ENCODE data around the gene F7. TPM values are rescaled to one million over a fixed set of nuclear protein-coding genes. Genes with fewer than 3 reads are reported as not detected.

The F7 gene
- polyA plus RNA-seq, 1 experiment, result 0.06 TPM

GRCh38 chr13:113167575-113167974, 62.0 kb downstream of the F7 start:
- Histone ChIP-seq H3K27ac (ENCODE audit: low read depth, low read length) (no peak overlapping the region), H3K4me3 (ENCODE audit: low read depth, low read length) (no peak overlapping the region), H3K27me3 (ENCODE audit: control insufficient read depth, insufficient read depth, low read length) (peaks cover 4% of the 10 kb centered on the region), H3K9me3 (ENCODE audit: control insufficient read depth, insufficient read depth, low read length) (peaks cover 2% of the 10 kb centered on the region; the same call in 1 of the 2 replicates)
- ChIA-PET POLR2A (interaction anchor here (1.0 kb wide), 1 partner anchor 41 kb away, joined by 3 read pairs; the partner anchor contains the start of gene CUL4A), CTCF (no interaction called here)
- no peak for DNase-seq (ENCODE audit: low read depth, low spot score)
- no peak for TF ChIP-seq CTCF (IDR thresholded peaks at IDR 0.05; ENCODE audit: low read depth, low read length)

GRCh38 chr13:113168211-113168610, 62.6 kb downstream of the F7 start:
- Histone ChIP-seq H3K27ac (ENCODE audit: low read depth, low read length) (no peak overlapping the region), H3K27me3 (ENCODE audit: control insufficient read depth, insufficient read depth, low read length) (peaks cover 2% of the 10 kb centered on the region), H3K4me3 (ENCODE audit: low read depth, low read length) (no peak overlapping the region), H3K9me3 (ENCODE audit: control insufficient read depth, insufficient read depth, low read length) (peaks cover 2% of the 10 kb centered on the region; the same call in 1 of the 2 replicates)
- no peak for TF ChIP-seq CTCF (IDR thresholded peaks at IDR 0.05; ENCODE audit: low read depth, low read length)
- ChIA-PET POLR2A (interaction anchor here (1.0 kb wide), 1 partner anchor 41 kb away, joined by 3 read pairs; the partner anchor contains the start of gene CUL4A), CTCF (no interaction called here)
- no peak for DNase-seq (ENCODE audit: low read depth, low spot score)

GRCh38 chr13:113169277-113170272, 64.0 kb downstream of the F7 start:
- Histone ChIP-seq H3K27me3 (ENCODE audit: control insufficient read depth, insufficient read depth, low read length) (no peaks in the 10 kb centered on the region), H3K27ac (ENCODE audit: low read depth, low read length) (no peak overlapping the region), H3K9me3 (ENCODE audit: control insufficient read depth, insufficient read depth, low read length) (peaks cover 2% of the 10 kb centered on the region; the same call in 1 of the 2 replicates), H3K4me3 (ENCODE audit: low read depth, low read length) (no peak overlapping the region)
- ChIA-PET POLR2A (interaction anchor here (0.6 kb wide), 1 partner anchor 122 kb away, joined by 7 read pairs; no protein-coding TSS in a partner anchor), CTCF (no interaction called here)
- no peak for DNase-seq (ENCODE audit: low read depth, low spot score)
- TF ChIP-seq CTCF (IDR thresholded peaks at IDR 0.05; ENCODE audit: low read depth, low read length), result no peak

Small RNA genes lying within 50 kb of the gene (small RNA-seq; reads per million reads assigned to genes)
- not detected for gene AL137002.1 (ENCODE audit: insufficient read length, low read depth)

Other genes starting within 250 kb of the F7 start
- 0.04 and 0.10 TPM in 2 replicates for gene MCF2L, start 136.6 kb upstream of the F7 start, polyA plus RNA-seq (2011; rRNA removed)
- gene F10, start 17.0 kb downstream of the F7 start, polyA plus RNA-seq (2011; rRNA removed), result 17.7 and 21.5 TPM in 2 replicates
- gene PROZ, start 52.9 kb downstream of the F7 start, polyA plus RNA-seq (2011; rRNA removed), result not detected in 2 replicates
- gene PCID2, start 102.9 kb downstream of the F7 start, polyA plus RNA-seq (2011; rRNA removed), result 97.2 and 107 TPM in 2 replicates
- 69.4 and 75.4 TPM in 2 replicates for gene CUL4A, start 103.8 kb downstream of the F7 start, polyA plus RNA-seq (2011; rRNA removed)
- gene LAMP1, start 191.4 kb downstream of the F7 start, polyA plus RNA-seq (2011; rRNA removed), result 229 and 247 TPM in 2 replicates